Bronchial epithelial cell (primary cell): ENCODE data around the gene ALDH3B1. TPM values are rescaled to one million over a fixed set of nuclear protein-coding genes. Genes with fewer than 3 reads are reported as not detected.

ENCODE experiments used
- DNase-seq: peaks from one replicate; pipeline ENCODE4 v3.0.0-alpha.2; 2010; ENCODE audit warnings: low read depth
- FAIRE-seq: peaks from 2 replicates; lab custom pipeline; 2011; peaks lifted over from hg19 to GRCh38; lab: Jason Lieb, UNC
- H3K27me3 ChIP-seq: 2 replicates; pipeline ENCODE4 v1.5.1; 2011; ENCODE audit warnings: low read length; ENCODE audit not compliant: control insufficient read depth, insufficient read depth
- H3K36me3 ChIP-seq: 2 replicates; pipeline ENCODE4 v1.5.1; 2011; ENCODE audit warnings: low read length; ENCODE audit not compliant: control insufficient read depth, insufficient read depth
- H3K4me3 ChIP-seq: 2 replicates; pipeline ENCODE4 v1.5.1; 2011; ENCODE audit warnings: mild to moderate bottlenecking, low read depth, low read length, control low read depth
- total RNA-seq: library from RNA; depleted of rRNA; stranded (reverse); fragments of >200 nt; gene quantifications from 2 replicates; pipeline ENCODE4 v1.2.1, GENCODE V29; 2014
- TF ChIP-seq, protein P1 (sequence below): IDR thresholded peaks from 2 replicates; pipeline ENCODE4 v1.5.1; 2011; ENCODE audit warnings: mild to moderate bottlenecking, moderate library complexity, low read length, control low read depth, inconsistent platforms; ENCODE audit not compliant: insufficient read depth, severe bottlenecking

Gene ALDH3B1
- total RNA-seq, 1 donor from 2014 or later = 6.1 TPM

DNA sequence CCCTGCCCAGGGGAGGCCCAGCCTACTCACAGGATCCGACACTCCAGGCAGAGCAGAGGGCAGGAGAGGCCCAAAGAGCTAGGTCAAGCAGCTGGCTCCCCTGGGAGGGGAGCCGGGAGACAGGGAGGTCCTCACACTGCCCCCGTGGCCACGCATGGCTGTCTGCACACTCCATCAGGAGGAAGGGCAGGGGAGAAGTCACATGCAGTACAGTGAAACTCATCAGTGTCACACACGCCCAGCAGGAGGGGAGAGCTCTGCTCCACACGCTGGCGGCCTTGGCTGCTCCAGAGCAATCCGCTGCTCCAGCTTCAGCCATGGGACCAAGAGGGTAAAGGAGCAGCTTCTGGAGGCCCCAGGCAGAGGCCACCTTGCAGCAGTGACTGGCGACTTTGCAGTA, 43.0 kb downstream of the ALDH3B1 start:
- no peaks in the 10 kb centered on the region for H3K27me3 ChIP-seq
- H3K36me3 ChIP-seq = peaks cover 21% of the 10 kb centered on the region
- no peak overlapping the region for H3K4me3 ChIP-seq
- no peak for FAIRE-seq
- DNase-seq = no peak
- TF ChIP-seq, protein P1, sequence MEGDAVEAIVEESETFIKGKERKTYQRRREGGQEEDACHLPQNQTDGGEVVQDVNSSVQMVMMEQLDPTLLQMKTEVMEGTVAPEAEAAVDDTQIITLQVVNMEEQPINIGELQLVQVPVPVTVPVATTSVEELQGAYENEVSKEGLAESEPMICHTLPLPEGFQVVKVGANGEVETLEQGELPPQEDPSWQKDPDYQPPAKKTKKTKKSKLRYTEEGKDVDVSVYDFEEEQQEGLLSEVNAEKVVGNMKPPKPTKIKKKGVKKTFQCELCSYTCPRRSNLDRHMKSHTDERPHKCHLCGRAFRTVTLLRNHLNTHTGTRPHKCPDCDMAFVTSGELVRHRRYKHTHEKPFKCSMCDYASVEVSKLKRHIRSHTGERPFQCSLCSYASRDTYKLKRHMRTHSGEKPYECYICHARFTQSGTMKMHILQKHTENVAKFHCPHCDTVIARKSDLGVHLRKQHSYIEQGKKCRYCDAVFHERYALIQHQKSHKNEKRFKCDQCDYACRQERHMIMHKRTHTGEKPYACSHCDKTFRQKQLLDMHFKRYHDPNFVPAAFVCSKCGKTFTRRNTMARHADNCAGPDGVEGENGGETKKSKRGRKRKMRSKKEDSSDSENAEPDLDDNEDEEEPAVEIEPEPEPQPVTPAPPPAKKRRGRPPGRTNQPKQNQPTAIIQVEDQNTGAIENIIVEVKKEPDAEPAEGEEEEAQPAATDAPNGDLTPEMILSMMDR = no peak

DNA sequence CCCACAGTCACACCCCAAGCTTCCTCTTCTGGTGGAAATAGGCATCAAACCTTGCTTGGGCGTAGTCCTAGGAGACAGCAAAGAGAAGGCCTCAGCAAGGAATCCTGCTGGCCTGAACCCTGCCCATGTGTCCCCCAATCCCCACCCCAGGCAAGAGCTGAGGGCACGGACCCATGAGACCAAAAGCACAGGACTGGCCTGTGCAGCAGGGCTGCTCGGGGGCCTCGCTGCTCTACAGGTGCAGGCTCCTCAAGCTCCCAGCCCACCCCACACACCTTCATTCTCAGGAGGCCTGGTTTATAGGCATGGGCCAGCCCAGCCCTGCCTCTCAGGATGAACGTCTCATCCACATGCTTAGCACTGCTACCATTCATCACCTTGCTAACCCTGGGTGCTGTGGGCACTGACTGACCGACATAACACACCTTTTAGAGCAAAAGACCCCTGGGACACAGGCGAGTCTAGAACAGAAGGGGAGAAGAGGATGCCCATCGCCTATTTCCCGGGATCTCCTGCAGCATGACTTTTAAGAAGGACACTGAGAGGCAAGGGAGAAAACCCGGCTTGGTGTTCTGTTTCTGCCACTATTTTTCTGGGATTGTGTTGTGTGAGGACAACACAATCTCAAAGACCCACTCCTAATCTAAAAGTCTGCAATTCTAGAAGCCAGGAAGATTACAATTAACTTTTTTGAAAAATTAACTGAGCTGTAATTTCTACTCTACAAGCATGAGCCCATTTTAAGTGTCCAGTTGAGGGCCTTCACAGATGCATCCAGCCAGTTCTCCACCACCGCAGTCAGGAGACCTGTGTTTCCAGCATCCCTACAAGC, 44.1 kb downstream of the ALDH3B1 start:
- Histone ChIP-seq H3K36me3 (peaks cover 15% of the 10 kb centered on the region), H3K4me3 (no peak overlapping the region), H3K27me3 (no peaks in the 10 kb centered on the region)
- FAIRE-seq = no peak
- DNase-seq = no peak
- TF ChIP-seq, protein P1 = no peak

DNA sequence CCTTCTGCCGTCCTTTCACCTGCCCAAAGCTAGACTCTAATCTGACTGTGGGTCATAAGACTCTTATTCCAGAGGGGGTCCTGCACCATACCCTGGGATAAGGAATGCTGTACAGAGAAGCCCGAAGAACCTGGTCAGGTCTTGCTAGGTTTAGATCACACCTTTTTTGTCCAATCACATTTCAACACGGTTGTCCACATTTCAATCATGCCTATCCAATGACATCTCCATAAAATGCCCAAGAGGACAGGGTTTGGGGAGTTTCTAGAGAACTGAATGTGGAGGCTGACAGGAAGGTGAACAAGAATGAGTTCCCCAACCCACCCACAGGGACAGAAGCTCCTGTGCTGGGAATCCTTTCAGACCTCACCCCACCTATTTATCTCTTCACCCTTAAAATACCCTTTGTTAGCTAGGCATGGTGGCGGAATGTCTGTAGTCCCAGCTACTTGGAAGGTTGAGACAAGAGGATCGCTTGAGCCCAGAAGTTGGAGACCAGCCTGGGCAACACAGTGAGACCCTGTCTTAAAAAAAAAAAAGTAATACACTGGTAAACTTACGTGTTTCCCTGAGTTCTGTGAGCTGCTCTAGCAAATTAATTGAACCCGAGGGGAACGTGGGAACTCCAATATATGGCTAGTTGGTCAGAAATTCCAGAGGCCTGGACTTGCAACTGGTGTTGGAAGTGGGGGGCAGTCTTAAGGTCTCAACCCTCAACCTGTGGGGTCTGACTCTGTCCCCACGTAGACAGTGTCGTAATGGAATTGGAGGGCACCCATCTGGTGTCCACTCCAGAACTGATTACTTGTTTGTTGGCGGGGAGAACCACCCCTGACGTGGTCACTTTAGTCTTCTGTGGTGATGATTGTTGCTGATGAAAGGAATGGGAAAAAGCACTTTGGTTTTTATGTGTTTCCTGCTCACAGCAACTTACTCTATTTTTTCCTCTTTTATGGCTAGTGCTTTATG, 46.5 kb downstream of the ALDH3B1 start:
- no peak for DNase-seq

DNA sequence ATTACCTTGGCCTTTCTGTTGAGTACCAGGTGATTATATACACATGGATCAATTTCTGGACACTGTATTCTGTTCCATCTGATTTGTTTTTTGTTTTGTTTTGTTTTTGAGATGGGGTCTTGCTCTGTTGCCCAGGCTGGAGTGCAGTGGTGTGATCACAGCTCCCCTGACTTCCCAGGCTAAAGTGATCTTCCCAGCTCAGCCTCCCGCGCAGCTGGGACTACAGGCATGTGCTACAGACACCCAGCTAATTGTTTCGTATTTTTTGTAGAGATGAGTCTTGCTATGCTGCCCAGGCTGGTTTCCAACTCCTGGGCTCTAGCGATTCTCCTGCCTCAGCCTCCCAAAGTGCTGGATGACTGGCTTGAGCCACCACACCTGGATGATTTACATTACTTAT, 47.7 kb downstream of the ALDH3B1 start:
- H3K36me3 ChIP-seq = no peaks in the 10 kb centered on the region
- H3K27me3 ChIP-seq = no peaks in the 10 kb centered on the region
- no peak overlapping the region for H3K4me3 ChIP-seq
- DNase-seq = no peak
- FAIRE-seq = no peak
- TF ChIP-seq, protein P1 = no peak

More for the DNA sequence above, 46.5 kb downstream of the ALDH3B1 start:
- TF ChIP-seq, protein P1 = no peak
- no peaks in the 10 kb centered on the region for H3K27me3 ChIP-seq
- H3K4me3 ChIP-seq = no peak overlapping the region
- peaks cover 2% of the 10 kb centered on the region for H3K36me3 ChIP-seq
- peak; percentile 75 for FAIRE-seq

DNA sequence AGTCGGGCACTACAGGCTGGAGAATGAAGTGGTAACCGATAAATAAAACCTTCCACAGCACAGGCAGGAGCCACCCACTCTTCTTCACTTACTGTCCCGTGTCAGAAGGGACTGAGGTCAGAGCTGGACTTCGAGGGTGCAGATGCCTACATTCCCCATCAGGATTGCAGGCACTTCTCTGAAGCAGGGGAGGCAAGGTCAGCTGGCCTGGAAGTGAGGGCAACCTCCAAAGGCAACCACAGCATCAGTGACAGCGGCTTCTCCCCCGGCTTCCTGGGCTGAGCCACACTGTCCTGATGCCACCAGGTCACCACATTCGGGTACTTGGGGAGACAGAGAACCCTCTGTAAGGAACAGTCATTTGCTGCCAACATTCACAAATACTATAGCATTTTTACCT, 51.4 kb downstream of the ALDH3B1 start:
- no peak for FAIRE-seq

More for the DNA sequence above, 51.4 kb downstream of the ALDH3B1 start:
- H3K4me3 ChIP-seq = no peak overlapping the region
- H3K27me3 ChIP-seq = no peaks in the 10 kb centered on the region
- DNase-seq = no peak
- H3K36me3 ChIP-seq = no peaks in the 10 kb centered on the region
- TF ChIP-seq, protein P1 = no peak
